Osteocyte (in vitro differentiated cells): ENCODE results near the gene HOXC12. TPM values are rescaled to one million over a fixed set of nuclear protein-coding genes. Genes with fewer than 3 reads are reported as not detected.

Source experiments
- DNase-seq: peaks from one replicate; pipeline ENCODE4 v3.0.0; 2021; ENCODE audit warnings: mixed read lengths; ENCODE audit not compliant: unreplicated experiment; ENCODE audit errors: extremely low spot score
- H3K27ac Mint-ChIP-seq: one replicate; pipeline ENCODE4 v1.8.0; 2021; ENCODE audit warnings: mild to moderate bottlenecking, mixed read lengths; ENCODE audit not compliant: unreplicated experiment
- H3K27me3 Mint-ChIP-seq: one replicate; pipeline ENCODE4 v1.8.0; 2021; ENCODE audit warnings: mixed read lengths; ENCODE audit not compliant: unreplicated experiment
- H3K36me3 Mint-ChIP-seq: one replicate; pipeline ENCODE4 v1.8.0; 2021; ENCODE audit warnings: mixed read lengths; ENCODE audit not compliant: unreplicated experiment
- H3K4me1 Mint-ChIP-seq: one replicate; pipeline ENCODE4 v1.8.0; 2021; ENCODE audit warnings: mixed read lengths; ENCODE audit not compliant: unreplicated experiment
- H3K4me3 Mint-ChIP-seq: one replicate; pipeline ENCODE4 v1.8.0; 2021; ENCODE audit warnings: mild to moderate bottlenecking, moderate library complexity, mixed read lengths; ENCODE audit not compliant: unreplicated experiment
- H3K9me3 Mint-ChIP-seq: one replicate; pipeline ENCODE4 v1.8.0; 2021; ENCODE audit warnings: mixed read lengths; ENCODE audit not compliant: unreplicated experiment
- CTCF ChIP-seq: fragments of 200-600 bp; sonication (generic); IDR thresholded peaks from 2 replicates; pipeline ENCODE4 v1.5.0; 2021; ENCODE audit warnings: antibody characterized with exemption, mild to moderate bottlenecking, moderate library complexity
- total RNA-seq: library from RNA; stranded (reverse); gene quantifications from 2 replicates; pipeline ENCODE4 v1.2.1, GENCODE V29; 2021

The HOXC12 gene
- total RNA-seq, 1 donor from 2014 or later = not detected

GRCh38 chr12:53931844-53932581 is 22.7 kb upstream of the HOXC12 start:
- peaks cover 95% of the 10 kb centered on the region for H3K27me3 Mint-ChIP-seq
- H3K36me3 Mint-ChIP-seq = no peaks in the 10 kb centered on the region
- no peak overlapping the region for H3K4me3 Mint-ChIP-seq
- DNase-seq = peak; percentile 42
- H3K9me3 Mint-ChIP-seq = no peaks in the 10 kb centered on the region
- H3K4me1 Mint-ChIP-seq = peaks cover 7% of the 10 kb centered on the region
- no peak overlapping the region for H3K27ac Mint-ChIP-seq
- no peak for TF ChIP-seq CTCF

- Mint-ChIP-seq H3K27ac (no peak overlapping the region), H3K36me3 (no peaks in the 10 kb centered on the region), H3K4me3 (no peak overlapping the region), H3K27me3 (peaks cover 95% of the 10 kb centered on the region), H3K4me1 (peaks cover 7% of the 10 kb centered on the region), H3K9me3 (no peaks in the 10 kb centered on the region)
- no peak for TF ChIP-seq CTCF
- DNase-seq = peak; percentile 32
Measured at GRCh38 chr12:53932915-53933314, 21.8 kb upstream of the HOXC12 start.

- peak overlapping the region; percentile 58 for H3K4me3 Mint-ChIP-seq
- peak; percentile 71 for DNase-seq
Measured at GRCh38 chr12:53935383-53936341, 19.0 kb upstream of the HOXC12 start.

GRCh38 chr12:53937099-53937498 is 17.6 kb upstream of the HOXC12 start:
- Mint-ChIP-seq H3K9me3 (no peaks in the 10 kb centered on the region), H3K4me3 (no peak overlapping the region), H3K4me1 (peaks cover 9% of the 10 kb centered on the region), H3K36me3 (no peaks in the 10 kb centered on the region), H3K27ac (no peak overlapping the region), H3K27me3 (peaks cover 91% of the 10 kb centered on the region)
- DNase-seq = peak; percentile 62
- no peak for TF ChIP-seq CTCF

More at GRCh38 chr12:53935383-53936341, 19.0 kb upstream of the HOXC12 start:
- Mint-ChIP-seq H3K9me3 (no peaks in the 10 kb centered on the region), H3K4me1 (peaks cover 9% of the 10 kb centered on the region), H3K36me3 (no peaks in the 10 kb centered on the region), H3K27ac (no peak overlapping the region), H3K27me3 (peaks cover 91% of the 10 kb centered on the region)
- no peak for TF ChIP-seq CTCF
